GM19324 (cell line): ENCODE measurements around the gene SYS1.

ENCODE experiments used
- ATAC-seq: cut with Tn5 transposase; IDR thresholded peaks from one replicate; pipeline ENCODE4 v1.9.1; 2021; ENCODE audit warnings: mild to moderate bottlenecking, moderate library complexity; ENCODE audit not compliant: unreplicated experiment, low FRiP score

SYS1 gene

DNA sequence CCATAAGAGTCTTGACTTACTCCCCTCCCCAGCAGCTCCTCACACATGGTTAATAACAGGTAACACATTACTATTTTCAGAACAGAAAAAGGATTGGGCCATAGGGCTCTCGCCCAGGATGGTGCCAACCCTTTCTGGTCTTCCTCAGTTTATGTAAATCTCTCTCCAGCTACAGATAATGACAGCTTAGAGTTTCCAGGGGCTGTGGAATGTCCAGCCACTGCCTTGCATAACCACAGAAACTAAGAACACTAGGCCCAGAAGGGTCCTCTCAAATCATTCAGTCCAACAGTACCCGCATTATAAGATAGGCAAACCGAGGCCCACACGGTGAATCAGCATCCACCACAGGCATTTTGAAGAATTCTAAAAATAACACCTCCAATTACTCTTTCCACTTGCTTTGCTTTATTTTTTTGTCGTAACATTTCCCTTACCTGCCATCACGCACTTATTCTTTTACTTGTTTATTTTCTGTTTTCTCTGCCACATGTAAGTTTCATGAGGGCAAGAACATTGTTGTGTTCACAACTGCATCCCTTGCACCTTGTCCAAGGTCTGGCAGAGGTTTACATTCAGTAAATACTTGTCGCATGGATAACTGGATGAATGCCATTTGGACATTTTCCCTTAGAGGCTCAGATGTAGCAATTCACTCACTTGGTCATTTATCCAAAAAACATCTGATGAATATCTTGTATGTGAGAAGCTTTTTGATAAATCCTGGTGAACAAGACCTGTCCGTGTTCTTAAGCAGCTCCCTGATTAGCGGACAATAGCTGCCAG lies 8.3 kb upstream of the SYS1 start:
- no peak for ATAC-seq

DNA sequence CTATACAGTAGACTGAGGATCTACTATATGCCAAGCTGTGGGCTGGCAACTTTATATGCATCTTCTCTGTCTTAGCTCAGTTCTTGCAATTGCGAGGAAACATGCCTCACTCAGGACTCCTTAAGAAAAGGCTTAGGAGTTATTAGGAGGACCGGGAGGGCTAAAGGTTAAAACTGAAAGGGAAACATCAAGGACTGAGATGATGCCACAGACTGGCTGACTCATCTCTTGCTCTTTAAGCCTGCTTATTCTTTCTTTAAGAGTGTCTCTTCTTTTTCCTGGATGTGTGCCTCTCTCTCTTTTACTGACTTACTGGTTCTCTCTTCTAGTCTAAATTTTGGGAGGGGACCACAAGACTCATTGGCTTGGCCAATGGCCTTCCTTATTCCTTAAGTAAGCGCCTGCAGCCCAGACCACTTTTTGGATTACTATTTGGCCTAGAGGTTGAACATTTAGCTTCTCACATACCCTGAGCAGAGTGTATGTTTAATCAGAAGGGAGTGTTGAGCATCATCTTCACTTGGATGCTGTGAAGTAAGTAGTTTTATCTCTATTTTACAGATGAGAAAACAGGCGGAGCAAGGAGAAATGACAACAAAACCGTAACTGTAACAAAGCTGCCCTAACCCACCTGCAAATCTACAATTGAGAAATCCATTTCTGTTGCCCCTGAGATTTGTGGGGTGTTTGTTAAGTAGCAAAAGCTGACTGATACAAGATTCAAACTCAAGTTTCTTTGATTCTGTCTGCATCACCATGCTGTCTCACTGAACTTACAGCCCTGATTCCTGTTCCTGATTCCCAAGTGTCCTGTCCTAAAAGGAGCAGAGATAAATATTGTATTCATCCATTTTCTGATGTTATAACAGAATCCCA lies 7.5 kb upstream of the SYS1 start:
- no peak for ATAC-seq

DNA sequence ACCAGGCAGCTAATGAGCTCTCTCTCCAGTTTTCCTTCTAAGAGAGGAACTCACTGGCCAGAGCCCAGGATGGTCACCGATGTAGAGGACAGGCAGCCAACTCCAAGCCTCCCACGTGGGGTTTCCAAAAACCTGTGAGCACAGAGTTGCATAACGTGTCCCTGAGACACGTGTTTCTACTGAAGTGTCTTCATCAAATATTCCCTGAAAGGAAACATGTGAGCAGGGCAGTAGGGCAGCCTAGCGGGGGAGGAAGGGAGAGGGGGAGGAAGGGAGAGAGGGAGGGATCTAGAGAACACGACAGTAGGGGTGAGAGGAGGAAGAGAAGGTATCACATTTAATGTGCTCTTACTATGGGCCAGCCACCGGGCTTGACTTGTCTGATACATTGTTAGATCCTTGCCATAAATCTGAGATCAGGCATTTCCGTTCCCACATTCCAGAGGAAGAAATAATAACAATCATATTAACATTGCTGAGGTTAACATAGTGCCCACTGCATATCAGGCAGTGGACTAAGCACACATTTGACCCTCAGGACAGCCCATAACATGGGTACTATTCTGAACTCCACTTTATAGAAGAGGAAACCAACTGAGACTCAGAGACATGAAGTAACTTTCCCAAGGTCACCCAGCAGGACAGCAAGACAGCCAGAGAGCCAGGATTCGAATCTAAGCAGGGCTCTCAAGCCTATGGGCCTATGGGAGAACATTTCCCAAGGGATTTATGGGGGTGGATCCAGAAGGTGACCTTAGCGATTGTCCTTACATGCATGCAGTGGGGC lies 4.5 kb upstream of the SYS1 start:
- no peak for ATAC-seq

DNA sequence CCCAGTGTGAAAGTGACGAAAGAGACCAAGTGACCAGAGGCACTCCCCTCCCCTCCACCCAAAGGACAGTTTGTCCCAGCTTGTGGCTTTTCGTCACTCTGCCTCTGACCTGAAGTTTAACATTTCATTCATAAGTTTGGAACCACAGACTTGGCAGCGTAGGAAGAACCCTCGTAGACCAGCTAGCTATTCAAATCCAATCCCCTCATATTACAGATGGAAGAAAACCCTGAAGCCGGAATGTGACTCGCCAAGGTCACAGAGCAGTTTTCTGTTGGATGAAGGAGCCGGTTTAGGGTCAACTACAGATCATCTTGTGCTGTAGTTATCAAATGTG lies 3.9 kb upstream of the SYS1 start:
- no peak for ATAC-seq

DNA sequence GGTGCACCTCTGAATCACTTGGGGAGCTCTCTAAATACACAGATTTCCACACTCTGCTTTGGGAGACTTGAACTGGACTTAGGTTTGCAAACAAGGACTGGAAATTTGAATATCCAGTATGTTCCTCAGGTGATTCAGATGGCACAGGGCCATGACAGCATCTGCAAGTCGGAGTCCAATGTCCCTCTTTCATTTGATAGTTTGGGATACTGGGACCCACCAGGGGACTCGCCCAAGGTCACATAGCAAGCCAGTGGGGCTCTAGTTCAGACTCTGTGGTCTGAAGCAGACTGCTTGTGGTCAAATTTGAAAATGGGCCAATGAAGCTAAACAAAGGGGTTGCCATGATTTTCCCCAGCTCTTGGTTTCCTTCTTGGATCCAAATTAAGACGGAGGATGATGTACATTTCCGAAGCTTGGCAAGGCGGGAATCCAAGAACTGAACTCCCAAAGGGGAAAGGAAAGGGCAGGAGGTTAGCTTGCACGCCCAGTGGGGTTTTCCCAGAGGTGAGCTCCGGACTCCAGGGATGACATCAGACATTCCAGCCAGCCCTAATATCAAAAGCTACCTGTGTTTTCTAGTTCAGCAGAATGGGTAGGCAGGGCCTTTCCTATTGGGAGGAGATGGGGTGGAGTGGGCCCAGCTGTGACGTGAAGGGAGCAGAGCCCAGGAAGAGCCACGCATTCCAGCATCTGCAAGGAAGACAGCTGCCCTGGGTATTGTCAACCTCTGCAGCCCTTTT lies 3.4 kb upstream of the SYS1 start:
- no peak for ATAC-seq

DNA sequence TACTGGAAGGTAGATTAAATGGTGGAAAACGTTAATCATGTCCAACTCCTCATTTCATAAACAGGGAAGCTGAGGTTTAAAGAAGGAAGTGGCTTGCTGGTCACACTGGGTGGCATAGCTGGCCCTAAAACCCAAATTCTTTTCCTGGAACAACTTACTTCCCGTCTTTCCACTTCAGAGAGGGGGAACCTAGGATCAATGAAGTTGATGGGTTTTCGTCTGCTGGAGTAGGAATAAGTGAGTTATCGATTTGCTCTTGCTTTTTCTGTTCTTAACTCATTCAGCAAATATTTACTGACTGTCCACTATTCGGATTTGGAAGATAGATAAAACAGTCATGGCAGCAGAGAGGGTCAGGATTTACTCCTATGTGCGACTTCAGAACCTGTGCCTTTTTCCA lies 1.2 kb upstream of the SYS1 start:
- no peak for ATAC-seq

DNA sequence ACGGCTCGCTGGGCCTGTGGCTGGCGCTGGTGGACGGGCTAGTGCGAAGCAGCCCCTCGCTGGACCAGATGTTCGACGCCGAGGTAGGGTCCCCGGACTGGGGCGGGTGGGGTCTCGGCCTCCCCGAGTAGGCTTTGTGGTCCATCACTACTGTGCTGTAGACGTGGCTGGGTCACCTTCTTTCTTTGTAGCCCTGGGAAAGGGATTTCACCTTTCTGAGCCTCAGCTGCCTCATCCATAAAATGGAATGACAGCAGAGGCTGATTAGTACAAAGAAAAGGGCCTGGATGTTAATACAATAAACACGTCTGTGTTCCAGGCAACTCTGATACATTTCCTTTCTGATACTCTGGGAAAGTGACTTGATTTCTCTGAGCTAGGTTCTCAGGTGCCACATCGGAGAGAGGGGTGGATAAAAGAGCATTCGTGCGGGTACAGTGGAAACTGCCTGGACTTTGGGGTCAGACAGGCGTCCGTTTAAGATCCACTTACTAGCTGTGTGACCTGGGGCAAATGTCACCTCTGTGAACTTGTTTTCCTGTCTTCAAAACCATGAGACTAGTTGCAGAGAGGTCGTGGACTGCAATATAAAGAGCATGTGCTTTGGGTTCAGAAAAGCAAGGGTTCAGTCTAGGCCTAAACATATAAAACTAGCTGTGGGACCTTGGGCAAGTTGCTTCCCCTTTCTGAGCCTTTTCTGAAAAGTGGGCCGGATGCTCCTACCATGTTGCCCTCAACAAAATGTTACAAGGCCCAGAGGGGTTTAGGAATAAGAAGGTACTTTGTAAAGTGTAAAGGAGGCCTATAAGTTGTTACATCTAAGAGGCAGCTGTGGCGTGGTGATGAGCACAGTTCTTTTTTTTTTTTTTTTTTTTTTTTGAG lies 896 bp downstream of the SYS1 start:
- ATAC-seq, result no peak

DNA sequence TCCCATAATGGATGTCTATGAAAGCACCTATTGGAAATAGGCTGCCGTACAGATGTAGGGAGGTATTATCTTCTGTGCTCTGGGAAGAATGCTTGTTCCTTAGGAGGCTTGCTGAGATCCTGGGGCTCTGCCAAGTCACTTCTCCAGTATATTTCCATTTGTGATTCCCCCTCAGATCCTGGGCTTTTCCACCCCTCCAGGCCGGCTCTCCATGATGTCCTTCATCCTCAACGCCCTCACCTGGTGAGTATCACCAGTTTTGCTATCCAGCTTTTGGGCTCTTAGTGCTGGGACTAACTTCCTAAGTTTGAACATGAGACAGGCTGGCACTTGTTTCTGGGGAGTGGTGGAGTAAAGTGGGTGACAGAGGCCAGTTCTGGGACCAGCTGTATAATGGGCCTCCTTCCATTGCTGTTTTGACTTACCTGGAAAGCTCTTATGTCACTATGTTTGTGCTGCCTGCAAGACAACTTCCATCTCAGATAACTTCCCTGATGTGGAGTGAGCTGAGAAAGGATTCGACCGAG lies 2.6 kb downstream of the SYS1 start:
- no peak for ATAC-seq

DNA sequence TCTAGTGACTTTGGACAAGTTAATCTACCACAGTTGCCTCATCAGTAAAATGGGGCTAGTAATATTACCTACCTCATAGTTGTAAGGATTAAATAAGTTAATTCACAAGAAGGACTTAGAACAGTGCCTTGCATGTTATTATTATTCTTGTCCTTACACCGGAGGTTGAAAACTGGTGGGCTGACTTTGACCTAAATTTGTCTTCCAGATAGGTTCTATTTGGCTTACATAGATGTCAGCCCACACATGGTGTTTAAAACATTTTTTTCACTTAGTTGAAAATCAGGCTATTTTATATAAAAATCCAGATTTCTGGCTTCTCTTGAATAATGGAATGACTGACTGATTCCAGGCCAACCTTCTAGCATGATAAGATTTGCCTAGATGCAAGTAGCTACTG lies 3.2 kb downstream of the SYS1 start:
- ATAC-seq, result no peak

DNA sequence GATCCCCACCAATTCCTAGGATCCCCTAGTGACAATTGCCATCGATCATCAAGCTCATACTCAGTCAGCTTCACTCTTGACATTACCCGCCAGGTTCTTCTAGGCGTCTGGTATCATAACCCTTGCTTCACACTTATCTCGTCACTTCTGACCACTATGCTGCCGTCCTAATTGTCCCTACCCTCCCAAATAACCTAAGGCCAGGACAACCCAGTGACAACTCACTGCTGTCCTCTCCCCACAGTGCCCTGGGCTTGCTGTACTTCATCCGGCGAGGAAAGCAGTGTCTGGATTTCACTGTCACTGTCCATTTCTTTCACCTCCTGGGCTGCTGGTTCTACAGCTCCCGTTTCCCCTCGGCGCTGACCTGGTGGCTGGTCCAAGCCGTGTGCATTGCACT lies 3.7 kb downstream of the SYS1 start:
- no peak for ATAC-seq

DNA sequence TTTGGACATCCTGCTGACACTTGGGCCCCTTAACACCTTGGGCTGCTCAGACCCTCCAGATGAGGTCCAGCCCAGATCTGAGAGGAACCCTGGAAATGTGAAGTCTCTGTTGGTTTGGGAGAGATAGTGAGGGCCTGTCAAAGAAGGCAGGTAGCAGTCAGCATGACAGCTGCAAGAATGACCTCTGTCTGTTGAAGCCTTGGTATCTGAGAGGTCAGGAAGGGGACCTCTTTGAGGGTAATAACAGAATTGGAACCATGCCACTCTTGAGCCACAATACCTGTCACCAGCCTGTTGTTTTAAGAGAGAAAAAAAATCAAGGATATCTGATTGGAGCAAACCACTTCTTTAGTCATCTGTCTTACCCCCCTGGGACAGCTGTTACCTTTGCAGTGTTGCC lies 4.2 kb downstream of the SYS1 start:
- ATAC-seq, result no peak

DNA sequence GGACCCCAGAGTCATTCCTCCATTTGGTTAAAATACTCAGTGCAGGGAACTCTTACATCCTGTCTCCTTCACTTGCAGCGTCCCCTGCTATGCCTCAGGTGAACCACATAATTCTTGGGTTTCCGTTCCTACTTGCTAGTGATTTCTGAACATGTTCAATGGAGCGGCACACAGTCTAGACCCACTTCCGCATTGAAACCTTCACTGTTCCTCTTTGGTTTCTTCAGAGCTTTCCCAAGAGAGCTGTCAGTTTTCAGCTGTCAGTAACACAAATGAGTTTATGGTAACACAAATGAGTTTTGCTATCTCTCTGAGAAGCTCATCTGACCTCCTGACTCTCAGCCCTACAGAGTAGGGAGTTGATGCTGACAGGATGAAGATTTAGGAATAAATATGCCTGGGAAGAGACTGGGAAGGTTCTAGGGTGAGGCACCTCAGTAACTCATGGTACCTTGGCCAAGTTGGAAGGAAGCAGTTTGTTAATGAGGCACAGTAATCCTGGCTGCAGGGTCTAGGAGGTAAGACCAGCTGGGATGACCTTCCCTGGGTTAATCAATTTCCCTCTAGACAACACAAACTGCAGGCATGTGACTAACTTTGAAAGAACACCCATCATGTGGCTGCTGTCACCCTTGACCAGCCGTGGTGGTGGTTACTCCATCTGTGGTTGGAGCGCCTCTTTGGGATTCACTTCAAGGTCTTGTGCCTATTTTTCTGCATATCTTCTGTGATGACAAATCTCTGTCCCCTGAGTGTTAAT lies 5.4 kb downstream of the SYS1 start:
- ATAC-seq, result peak; percentile 81

DNA sequence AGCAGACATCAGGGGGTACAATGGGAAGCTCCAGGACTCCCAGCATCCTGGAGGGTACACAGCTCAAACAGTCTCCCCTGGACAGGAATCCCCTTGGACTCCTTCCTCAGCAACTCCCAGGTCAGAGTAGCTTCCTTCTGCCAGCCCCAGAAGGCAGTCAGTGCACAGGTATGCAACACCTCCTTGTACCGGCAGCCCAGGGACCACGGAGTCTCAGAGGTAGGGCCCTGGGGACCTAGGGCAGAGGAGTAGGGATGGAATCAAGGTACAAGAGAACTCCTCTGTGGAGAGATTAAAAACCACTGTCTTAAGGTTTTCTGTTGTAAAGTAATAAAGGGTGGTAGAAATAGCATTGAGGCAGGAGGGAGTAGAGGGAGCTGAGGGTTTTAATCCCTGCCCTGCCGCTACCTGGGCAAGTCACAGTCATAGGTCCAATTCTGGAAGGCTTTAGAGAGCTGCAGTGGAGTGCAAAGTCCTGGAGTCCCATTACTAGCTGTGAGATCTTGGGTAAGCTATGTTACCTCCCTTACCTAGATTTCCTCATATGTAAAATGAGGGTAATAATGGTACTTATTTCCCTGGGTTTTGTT lies 7.7 kb downstream of the SYS1 start:
- no peak for ATAC-seq

DNA sequence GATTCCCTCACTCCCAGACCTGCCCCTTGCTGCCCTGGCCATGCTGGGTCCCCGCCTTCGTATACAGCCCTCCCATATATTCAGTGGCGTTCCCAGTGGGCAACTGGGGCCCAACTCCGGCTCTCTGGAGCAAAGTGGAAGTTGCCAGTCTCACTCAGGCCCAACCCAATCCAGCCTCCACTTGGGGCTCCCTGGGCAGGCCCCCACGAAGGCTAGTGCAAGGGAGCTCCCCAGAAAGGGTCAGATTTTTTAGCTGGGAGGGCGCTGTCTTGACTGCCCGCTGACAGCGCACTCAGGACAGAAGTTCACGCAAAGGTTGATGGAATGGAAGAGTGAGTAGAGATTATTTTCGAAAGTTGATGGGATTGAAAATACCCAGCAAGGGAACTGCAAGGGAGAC lies 9.3 kb downstream of the SYS1 start:
- no peak for ATAC-seq

DNA sequence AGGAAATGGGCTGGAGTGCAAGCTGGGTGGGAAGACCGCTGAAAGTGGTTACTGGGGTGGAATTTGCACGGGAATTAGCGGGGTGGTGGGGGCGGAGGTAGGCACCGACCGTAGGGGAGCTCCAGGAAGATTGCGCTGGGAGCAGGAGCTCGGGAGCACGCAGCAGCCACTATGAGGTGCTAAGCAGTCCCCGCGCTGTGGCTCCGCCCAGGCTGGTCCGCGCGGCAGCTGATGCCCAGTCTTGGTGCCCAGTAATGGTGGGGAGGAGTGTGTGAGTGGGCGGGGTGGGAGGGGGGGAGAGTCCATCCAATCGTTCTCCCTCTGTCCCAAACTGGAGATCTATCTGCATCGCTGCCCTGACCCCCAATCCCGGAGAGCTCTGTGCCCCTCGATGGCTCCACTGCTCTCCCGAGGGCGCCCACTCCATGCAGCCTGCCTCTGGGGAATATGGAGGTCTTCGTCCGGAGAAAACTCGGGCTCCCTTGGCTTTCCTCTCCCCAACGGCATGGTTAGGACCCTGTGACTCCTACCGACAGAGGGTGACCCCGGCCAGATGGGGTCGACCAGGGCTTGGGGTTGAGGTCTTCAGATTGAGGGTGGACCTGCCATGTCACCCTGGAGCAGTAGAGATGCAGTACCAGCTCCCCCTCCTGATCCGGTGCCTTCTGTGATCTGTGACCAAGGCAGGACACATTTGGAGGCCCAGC lies 9.8 kb downstream of the SYS1 start:
- no peak for ATAC-seq

DNA sequence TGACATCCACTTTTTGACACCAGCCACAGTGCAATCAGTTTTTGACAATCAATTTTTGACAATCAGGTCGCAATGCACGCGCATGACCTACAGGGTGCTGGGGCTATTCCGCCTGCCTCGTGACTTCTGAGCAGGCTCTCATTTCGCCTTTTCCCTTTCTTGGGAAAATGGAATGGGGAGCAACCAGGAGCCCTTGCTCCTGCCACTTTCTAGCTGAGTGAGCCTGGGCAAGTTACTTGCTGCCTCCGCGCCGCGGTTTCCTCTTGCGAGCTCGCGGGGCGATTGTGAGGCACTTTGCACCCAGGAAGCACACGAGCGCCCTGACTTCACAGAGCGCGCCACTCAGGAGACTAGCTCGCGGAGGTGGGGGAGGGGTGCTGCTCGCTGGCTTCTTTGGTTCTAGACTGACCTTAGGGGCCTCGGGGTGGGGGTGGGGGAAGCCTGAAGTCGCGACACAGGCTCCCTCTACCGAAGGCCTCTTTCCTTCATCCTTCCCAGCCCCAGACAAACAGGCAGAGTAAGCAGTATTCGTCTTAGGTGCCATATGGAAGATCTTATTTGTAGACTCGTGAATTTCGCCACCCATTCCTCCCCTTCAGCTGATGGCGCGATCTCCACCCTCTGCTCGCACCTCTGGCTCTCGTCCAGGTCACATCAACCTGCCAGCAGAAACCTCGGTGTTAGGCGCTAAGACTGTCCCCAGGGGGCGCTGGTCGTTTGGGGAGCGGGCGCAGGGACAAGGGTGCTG lies 10.6 kb downstream of the SYS1 start:
- ATAC-seq, result peak; percentile 71

DNA sequence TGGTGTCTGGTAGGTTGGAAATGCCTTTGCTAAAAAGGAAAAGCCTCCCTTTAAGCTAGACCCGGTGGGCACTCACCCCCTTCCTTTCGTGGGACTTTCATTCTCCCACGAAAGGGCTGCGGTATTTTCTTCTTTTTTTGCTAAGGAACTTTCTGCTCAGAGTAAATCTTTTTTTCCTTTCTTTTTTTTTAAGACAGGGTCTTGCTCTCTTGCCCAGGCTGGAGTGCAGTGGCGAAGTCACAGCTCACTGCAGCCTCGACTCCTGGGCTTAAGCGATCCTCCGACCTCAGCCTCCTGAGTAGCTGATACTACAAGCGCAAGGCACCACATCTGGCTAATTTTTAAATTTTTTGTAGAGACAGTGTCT lies 11.1 kb downstream of the SYS1 start:
- ATAC-seq, result no peak
